ENCODE measurements around the gene DIO1. TPM values are rescaled to one million over a fixed set of nuclear protein-coding genes. Genes with fewer than 3 reads are reported as not detected.
"Not testable (repeated sequence)": the region's sequence is repeated elsewhere in the genome, so short reads cannot be mapped to it uniquely, and the experiment has no call there.

DIO1 gene
- total RNA-seq, 4 donors from 2014 or later: not detected

- Histone ChIP-seq H3K27me3 (no peaks in the 10 kb centered on the region), H3K4me3 (no peak overlapping the region), H3K4me1 (peaks cover 0 to 3% (median 0%) of the 10 kb centered on the region in 4 donors), H3K27ac (replicated peaks in 1 of 4) (no peak overlapping the region), H3K9me3 (no peaks in the 10 kb centered on the region), H3K36me3 (peaks cover 23 to 88% (median 69%) of the 10 kb centered on the region in 4 donors)
- DNase-seq (ENCODE audit: extremely low spot score): no peak
- intact Hi-C loops (cut with DNase I): loop anchor here (2.0 kb wide), 1 partner anchor 72 kb away; no protein-coding TSS in a partner anchor
- TF ChIP-seq EP300 (IDR thresholded peaks at IDR 0.05) (no peak), CTCF (IDR thresholded peaks at IDR 0.05) (peak; percentile 54 to 59 (median 58))
- WGBS: 46% methylated on average over 5 of the region's 5 CpGs
Measured at GRCh38 chr1:53878492-53879105, 15.4 kb upstream of the DIO1 start.

DNA sequence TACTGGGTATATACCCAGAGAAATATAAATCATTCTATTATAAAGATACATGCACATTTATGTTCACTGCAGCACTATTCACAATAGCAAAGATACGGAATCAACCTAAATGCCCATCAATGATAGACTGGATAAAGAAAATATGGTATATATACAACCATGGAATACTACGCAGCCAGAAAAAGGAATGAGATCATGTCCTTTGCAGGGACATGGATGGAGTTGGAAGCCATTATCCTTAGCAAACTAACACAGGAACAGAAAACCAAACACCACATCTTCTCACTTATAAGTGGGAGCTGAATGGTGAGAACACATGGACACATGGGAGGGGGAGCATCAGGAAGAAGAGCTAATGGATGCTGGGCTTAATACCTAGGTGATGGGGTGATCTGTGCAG is 12.1 kb upstream of the DIO1 start:
- H3K36me3 ChIP-seq: peaks cover 21 to 83% (median 51%) of the 10 kb centered on the region in 4 donors
- H3K27ac ChIP-seq (replicated peaks in 1 of 4); DNase-seq (ENCODE audit: extremely low spot score); H3K4me3 ChIP-seq; H3K27me3 ChIP-seq; H3K9me3 ChIP-seq; H3K4me1 ChIP-seq; intact Hi-C loops (cut with DNase I): not testable (repeated sequence)
- 97% methylated on average over 2 of the region's 2 CpGs for WGBS

GRCh38 chr1:53883600-53883999 is 10.4 kb upstream of the DIO1 start:
- H3K36me3 ChIP-seq: peaks cover 10 to 77% (median 42%) of the 10 kb centered on the region in 4 donors
- H3K4me3 ChIP-seq; intact Hi-C loops (cut with DNase I); H3K4me1 ChIP-seq; H3K9me3 ChIP-seq; H3K27ac ChIP-seq (replicated peaks in 1 of 4); DNase-seq (ENCODE audit: extremely low spot score); H3K27me3 ChIP-seq: not testable (repeated sequence)
- 95% methylated on average over 6 of the region's 6 CpGs for WGBS

DNA sequence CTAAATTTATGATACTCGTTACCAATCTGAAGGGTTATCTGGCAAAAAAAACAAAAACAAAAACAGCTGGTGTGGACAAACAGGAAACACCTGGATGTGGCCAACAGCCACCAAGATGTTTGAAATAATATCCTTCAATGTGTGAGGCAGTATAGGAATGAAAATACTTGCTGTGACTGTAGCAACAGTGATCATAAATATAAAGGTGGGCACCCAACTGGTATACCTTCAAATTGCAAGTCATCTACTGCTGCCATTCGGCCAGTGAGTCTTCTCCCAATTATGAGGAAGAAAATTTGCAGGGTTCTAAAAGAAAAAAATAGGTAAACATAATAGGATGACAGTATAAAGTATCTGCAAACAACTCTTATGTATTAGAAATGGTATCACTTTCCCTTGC is 5.3 kb upstream of the DIO1 start:
- peak overlapping the region; percentile 86 to 98 (median 90) for H3K4me3 ChIP-seq
- no peaks in the 10 kb centered on the region for H3K9me3 ChIP-seq
- DNase-seq (ENCODE audit: extremely low spot score): no peak
- H3K27me3 ChIP-seq: no peaks in the 10 kb centered on the region
- intact Hi-C loops (cut with DNase I): loop anchor here (5.0 kb wide), 1 partner anchor 159 kb away; no protein-coding TSS in a partner anchor
- peaks cover 0 to 39% (median 16%) of the 10 kb centered on the region in 4 donors for H3K36me3 ChIP-seq
- 57% methylated on average over 2 of the region's 2 CpGs for WGBS
- H3K4me1 ChIP-seq: peaks cover 13 to 26% (median 21%) of the 10 kb centered on the region in 4 donors
- peak overlapping the region; percentile 79 to 91 (median 81) for H3K27ac ChIP-seq (replicated peaks in 1 of 4)
- TF ChIP-seq POLR2AphosphoS5 (IDR thresholded peaks at IDR 0.05): no peak
- no peak for TF ChIP-seq EP300 (IDR thresholded peaks at IDR 0.05)
- TF ChIP-seq CTCF (IDR thresholded peaks at IDR 0.05): no peak
- no peak for TF ChIP-seq POLR2A (IDR thresholded peaks at IDR 0.05; ENCODE audit: low read depth)

- DNase-seq (ENCODE audit: extremely low spot score): peak; percentile 97
- Histone ChIP-seq H3K4me3 (peak within 1 kb of the TSS; percentile 86 to 98 (median 90)), H3K4me1 (peaks cover 13 to 26% (median 21%) of the 10 kb centered on the region in 4 donors), H3K27ac (replicated peaks in 1 of 4) (peak within 1 kb of the TSS; percentile 79 to 91 (median 81)), H3K27me3 (no peaks in the 10 kb centered on the region), H3K36me3 (peaks cover 0 to 34% (median 16%) of the 10 kb centered on the region in 4 donors), H3K9me3 (no peaks in the 10 kb centered on the region)
- 2% methylated on average over 37 of the region's 62 CpGs for WGBS
- intact Hi-C loops (cut with DNase I): loop anchor here (5.0 kb wide), 1 partner anchor 158 kb away; no protein-coding TSS in a partner anchor
- TF ChIP-seq CTCF (IDR thresholded peaks at IDR 0.05) (no peak), POLR2AphosphoS5 (IDR thresholded peaks at IDR 0.05) (peak; percentile 81 to 85), EP300 (IDR thresholded peaks at IDR 0.05) (no peak), POLR2A (IDR thresholded peaks at IDR 0.05; ENCODE audit: low read depth) (peak; percentile 68)
Measured at GRCh38 chr1:53889304-53890298, 4.4 kb upstream of the DIO1 start, which contains the start of gene YIPF1. YIPF1 (minus strand) TSS chr1:53889797; CDS start chr1:53888937, 860 bp downstream.

Measured in esophagus muscularis mucosa (tissue), 4 donors.